GM21360 (cell line): ENCODE data around the gene MEIS1.

ENCODE experiments used
- ATAC-seq: cut with Tn5 transposase; IDR thresholded peaks from one replicate; pipeline ENCODE4 v1.9.1; 2021; ENCODE audit warnings: mild to moderate bottlenecking, moderate library complexity; ENCODE audit not compliant: unreplicated experiment

The MEIS1 gene

GRCh38 chr2:66443186-66443978 lies 8.5 kb downstream of the MEIS1 start:
- no peak for ATAC-seq

- no peak for ATAC-seq
These were observed 9.3 kb downstream of the MEIS1 start for GRCh38 chr2:66443979-66444861.

DNA sequence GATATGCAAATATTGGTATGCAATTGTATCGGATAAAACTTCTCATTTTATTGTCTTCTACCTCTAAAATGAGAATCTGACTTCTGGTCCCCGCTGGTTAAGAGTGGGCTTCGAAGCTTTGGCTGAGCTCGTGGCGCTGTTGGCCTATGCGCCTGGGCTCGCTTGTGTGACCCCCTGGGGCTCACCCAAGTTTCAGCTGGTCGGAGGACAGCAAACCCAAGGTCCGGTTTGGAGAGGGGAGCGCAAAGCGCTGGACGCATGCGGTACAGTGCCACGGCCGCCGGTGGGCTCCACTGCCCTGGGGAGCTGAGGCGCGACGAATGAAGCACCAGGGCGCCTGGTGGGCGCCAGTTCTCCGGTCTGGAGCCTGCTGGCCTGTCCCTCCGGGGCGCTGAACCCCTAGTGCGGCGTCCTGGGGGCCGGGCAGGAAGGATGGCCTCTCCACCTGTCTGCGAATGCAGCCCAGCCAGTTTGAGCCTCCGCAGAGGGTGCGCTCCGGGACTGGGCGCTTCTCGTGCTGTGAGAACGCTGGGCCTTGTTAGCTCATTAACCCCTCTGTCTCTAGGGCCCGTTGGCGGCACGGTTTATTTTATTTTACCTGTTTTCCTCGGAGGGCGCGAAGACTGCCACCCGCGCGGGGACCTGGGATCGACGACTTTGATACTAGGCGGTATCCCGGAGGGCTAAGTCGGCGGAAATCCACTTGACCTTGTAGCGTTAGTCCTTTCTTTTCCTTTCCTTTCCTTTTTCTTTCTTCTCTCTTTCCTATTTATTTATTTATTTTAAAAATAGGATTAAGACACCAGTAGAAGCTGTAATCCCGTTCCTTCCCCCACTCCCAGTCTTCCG lies 10.4 kb downstream of the MEIS1 start:
- ATAC-seq = no peak

DNA sequence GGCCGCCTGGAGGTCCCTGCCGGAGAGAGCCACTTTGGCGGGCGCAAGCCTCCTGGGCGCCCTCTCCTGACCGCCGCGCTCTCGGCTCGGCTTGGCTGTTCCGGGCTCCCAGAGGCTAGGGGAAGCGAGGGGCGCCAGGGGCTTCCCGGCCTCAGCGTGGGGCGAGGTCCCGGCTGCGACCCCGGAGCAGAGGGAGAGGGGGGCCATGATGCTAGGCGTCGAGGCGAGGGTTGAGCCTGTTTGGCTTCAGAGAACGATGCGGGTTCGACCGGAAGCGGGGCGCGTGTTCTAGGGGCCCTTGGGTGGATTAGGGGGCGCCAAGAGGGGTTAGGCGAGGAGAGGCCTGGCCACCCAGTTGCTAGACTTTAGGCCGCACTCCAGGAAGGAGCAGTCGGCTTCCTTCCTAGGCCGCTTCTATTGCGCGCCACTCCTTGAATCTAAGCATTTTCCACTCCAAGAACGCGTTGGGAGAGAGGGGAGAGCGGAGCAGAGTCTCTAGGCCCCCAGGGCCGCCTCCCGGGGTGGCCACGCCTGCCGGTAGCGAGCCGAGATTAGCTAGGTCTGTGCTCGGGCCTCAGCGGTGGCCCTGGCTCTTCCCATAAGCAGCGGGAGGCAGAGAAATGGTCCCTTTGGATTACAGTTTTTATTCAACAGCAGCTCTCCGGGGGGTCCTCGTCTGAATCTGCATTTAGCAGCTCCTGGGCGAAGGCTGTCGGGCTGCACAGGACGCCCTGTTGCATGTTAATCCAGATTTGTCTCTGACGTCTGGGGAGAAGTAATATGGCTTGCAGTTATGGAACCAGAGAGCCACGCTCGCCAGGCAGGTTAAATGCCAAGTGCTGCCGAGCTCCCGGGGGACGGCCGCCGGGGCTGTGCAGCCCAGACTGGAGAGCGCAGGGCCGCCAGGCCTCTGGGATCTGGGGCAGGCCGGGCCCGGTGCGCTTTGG lies 11.3 kb downstream of the MEIS1 start:
- ATAC-seq = no peak

DNA sequence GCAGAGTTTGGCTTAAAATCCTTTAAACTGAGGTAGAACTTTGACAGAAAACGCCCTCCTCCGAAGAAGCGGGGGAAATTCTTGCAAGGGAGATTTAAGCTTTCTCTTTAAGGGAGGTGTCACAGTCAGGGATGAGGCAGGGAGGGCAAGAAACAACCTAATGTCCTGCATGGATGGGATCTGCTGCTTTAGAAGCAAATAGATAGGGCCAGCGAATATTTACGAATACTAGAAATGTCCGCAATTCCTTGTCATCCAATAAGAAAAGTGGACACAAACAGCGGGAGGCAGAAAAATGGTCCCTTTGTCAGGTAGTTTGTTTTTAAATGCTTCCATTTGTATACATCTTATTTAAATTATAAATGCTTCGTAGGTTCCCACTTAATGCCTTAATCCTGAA lies 12.0 kb downstream of the MEIS1 start:
- ATAC-seq = no peak

- ATAC-seq = no peak
These were observed 12.8 kb downstream of the MEIS1 start for GRCh38 chr2:66447677-66448076.

DNA sequence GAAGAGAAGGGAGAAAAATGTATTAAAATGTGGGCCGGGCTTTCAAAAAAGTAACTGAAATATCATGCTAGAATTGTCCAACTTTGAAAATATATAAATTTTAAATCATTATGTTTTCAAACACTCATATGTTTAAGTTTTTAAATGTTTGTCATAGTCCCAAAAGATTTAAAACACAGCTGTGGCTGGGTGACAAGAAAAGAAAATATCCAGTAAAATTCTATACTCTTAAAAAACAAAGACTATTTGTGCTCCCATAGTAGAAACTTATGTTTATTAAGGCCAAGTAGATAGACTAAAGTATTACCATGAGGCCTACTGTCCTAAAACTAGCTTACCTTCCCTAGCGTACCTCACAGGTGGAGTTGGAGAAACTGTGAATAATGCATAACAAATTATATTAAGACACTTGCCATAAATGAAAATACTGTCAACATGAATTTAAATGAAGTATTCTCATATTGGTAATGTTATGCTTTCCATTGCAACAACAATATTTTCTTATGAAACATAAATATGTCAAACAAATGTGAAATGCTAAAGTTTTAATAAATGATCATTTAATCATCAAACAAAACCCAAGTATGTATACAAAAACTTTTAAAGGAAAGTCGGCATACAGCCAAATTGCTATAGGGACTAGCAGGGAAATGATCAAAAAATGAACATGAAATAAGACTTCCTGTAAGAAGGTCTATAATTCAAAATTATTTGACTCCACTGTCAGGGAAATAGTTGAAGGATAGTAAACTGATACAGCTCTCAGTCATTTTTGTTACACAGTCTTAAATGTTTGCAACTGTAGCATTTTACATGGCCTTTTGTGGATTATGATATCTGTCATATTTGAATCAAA lies 13.4 kb downstream of the MEIS1 start:
- ATAC-seq = no peak

GRCh38 chr2:66452214-66452613 lies 17.3 kb downstream of the MEIS1 start:
- no peak for ATAC-seq

DNA sequence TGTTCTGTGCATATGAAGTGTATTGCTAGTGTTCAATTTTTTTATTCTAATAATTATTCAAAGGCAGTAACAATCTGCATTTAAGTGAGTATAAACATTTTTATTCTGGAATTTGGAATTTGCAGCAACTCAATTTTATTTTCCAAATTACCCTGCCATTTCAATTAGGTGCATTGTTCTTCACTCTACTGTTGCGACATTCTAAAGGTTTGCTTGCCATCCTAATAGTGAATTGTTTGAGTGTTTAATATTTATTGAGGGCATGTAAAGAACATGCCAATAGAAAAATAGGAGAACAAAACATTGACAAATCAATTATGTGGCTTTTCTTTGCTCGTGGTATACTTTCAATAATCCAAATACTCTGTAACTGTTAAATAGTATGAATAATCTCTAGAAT lies 18.0 kb downstream of the MEIS1 start:
- ATAC-seq = no peak

DNA sequence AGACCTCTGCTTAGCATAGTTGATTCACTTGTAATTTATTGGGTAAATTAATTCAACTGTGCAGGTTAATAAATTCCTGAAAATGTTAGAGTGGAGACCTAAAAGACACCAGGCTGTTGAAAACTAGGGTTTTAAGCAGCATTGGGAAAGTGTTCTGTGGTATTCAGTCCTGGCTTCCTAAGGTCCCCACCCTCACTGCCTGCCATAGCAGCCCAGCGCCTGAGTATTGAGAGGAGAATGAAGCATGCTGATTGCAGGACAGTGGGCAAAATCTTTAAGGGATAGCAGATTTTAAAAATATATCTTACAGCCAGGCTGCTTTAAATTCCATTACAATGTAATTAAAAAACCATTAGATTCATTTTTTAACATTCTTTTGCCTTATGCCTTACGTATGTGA lies 20.6 kb downstream of the MEIS1 start:
- ATAC-seq = no peak

- no peak for ATAC-seq
These were observed 21.5 kb downstream of the MEIS1 start for GRCh38 chr2:66456183-66457041.

GRCh38 chr2:66457545-66457944 lies 22.6 kb downstream of the MEIS1 start:
- no peak for ATAC-seq

GRCh38 chr2:66460031-66460430 lies 25.1 kb downstream of the MEIS1 start:
- ATAC-seq = no peak

GRCh38 chr2:66461001-66461663 lies 26.2 kb downstream of the MEIS1 start:
- ATAC-seq = no peak

- ATAC-seq = no peak
These were observed 27.0 kb downstream of the MEIS1 start for GRCh38 chr2:66461664-66462500.

GRCh38 chr2:66462501-66462825 lies 27.5 kb downstream of the MEIS1 start:
- no peak for ATAC-seq

- ATAC-seq = no peak
These were observed 28.4 kb downstream of the MEIS1 start for GRCh38 chr2:66463206-66463755.
